Body of pancreas (tissue), 4 donors: ENCODE results near the gene GMDS.

Experiments used
- POLR2A ChIP-seq, 3 donors: fragments of 450-650 bp; IDR thresholded peaks; one replicate each; pipeline ENCODE4 v1.6.1; 2016; ENCODE audit warnings: antibody characterized with exemption in 3 of 3, mild to moderate bottlenecking in 2 of 3
- TF ChIP-seq, protein P1 (sequence below), 7 experiments: fragments of 450-650 bp in 4 of 7; fragments of 200-600 bp in 3 of 7; sonication (generic) in 3 of 7; IDR thresholded peaks; one replicate each; pipeline ENCODE4 v1.5.1; 2016 to 2019; ENCODE audit warnings: antibody characterized with exemption in 7 of 7

DNA sequence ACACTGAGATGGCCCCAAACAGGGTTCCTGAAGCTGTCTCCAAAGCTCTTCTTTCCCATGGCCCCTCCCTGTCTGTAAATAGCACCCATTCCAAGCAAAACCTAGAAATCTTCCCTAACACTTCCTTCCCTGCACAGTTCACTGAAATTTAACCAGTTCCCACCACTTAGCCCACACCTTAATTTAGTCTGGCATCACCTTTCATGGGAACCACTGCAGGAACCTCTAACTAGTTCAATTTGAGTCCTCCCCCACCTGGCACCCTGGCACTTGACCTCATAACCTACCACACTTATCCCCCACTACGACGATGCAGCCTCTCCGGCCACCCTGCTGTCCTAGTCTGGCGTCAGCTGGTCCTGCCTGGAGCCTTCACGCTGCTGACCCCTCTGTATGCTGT is 278.7 kb downstream of the GMDS start:
- no peak for TF ChIP-seq POLR2A (IDR thresholded peaks at IDR 0.05)
- TF ChIP-seq, protein P1, sequence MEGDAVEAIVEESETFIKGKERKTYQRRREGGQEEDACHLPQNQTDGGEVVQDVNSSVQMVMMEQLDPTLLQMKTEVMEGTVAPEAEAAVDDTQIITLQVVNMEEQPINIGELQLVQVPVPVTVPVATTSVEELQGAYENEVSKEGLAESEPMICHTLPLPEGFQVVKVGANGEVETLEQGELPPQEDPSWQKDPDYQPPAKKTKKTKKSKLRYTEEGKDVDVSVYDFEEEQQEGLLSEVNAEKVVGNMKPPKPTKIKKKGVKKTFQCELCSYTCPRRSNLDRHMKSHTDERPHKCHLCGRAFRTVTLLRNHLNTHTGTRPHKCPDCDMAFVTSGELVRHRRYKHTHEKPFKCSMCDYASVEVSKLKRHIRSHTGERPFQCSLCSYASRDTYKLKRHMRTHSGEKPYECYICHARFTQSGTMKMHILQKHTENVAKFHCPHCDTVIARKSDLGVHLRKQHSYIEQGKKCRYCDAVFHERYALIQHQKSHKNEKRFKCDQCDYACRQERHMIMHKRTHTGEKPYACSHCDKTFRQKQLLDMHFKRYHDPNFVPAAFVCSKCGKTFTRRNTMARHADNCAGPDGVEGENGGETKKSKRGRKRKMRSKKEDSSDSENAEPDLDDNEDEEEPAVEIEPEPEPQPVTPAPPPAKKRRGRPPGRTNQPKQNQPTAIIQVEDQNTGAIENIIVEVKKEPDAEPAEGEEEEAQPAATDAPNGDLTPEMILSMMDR (IDR thresholded peaks at IDR 0.05): no peak
